OCI-LY3 (cell line): Measurements from ENCODE around the gene COL20A1.

ENCODE experiments used
- EZH2phosphoT487 ChIP-seq: fragments of 200-600 bp; shearing (Covaris generic); IDR thresholded peaks from 2 replicates; pipeline ENCODE4 v1.6.1; 2018; ENCODE audit warnings: antibody characterized with exemption, mixed run types, low read depth
- TF ChIP-seq, protein P1 (sequence below): fragments of 200-600, 300-600 bp; sonication (generic); IDR thresholded peaks from 2 replicates; pipeline ENCODE4 v1.5.1; 2014; ENCODE audit warnings: antibody characterized with exemption, low read length, low read depth

GRCh38 chr20:63303095-63303666 lies 10.2 kb downstream of the COL20A1 start:
- TF ChIP-seq, protein P1, sequence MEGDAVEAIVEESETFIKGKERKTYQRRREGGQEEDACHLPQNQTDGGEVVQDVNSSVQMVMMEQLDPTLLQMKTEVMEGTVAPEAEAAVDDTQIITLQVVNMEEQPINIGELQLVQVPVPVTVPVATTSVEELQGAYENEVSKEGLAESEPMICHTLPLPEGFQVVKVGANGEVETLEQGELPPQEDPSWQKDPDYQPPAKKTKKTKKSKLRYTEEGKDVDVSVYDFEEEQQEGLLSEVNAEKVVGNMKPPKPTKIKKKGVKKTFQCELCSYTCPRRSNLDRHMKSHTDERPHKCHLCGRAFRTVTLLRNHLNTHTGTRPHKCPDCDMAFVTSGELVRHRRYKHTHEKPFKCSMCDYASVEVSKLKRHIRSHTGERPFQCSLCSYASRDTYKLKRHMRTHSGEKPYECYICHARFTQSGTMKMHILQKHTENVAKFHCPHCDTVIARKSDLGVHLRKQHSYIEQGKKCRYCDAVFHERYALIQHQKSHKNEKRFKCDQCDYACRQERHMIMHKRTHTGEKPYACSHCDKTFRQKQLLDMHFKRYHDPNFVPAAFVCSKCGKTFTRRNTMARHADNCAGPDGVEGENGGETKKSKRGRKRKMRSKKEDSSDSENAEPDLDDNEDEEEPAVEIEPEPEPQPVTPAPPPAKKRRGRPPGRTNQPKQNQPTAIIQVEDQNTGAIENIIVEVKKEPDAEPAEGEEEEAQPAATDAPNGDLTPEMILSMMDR: no peak
- TF ChIP-seq EZH2phosphoT487: no peak
